GM21576 (cell line): ENCODE results near the gene CHMP4B.

ENCODE experiments used
- ATAC-seq: cut with Tn5 transposase; IDR thresholded peaks from one replicate; pipeline ENCODE4 v1.9.1; 2021; ENCODE audit warnings: mild to moderate bottlenecking, moderate library complexity; ENCODE audit not compliant: unreplicated experiment

The CHMP4B gene

GRCh38 chr20:33837096-33837830 lies 26.1 kb downstream of the CHMP4B start:
- no peak for ATAC-seq

GRCh38 chr20:33838035-33838864 lies 27.1 kb downstream of the CHMP4B start:
- ATAC-seq: no peak

GRCh38 chr20:33839591-33839990 lies 28.4 kb downstream of the CHMP4B start:
- no peak for ATAC-seq

GRCh38 chr20:33840160-33840559 lies 29.0 kb downstream of the CHMP4B start:
- ATAC-seq: no peak

- ATAC-seq: no peak
Measured at GRCh38 chr20:33840759-33841435, 29.7 kb downstream of the CHMP4B start.

- no peak for ATAC-seq
Measured at GRCh38 chr20:33841436-33841799, 30.3 kb downstream of the CHMP4B start.

- no peak for ATAC-seq
Measured at GRCh38 chr20:33842346-33842745, 31.2 kb downstream of the CHMP4B start.

- no peak for ATAC-seq
Measured at GRCh38 chr20:33843050-33843449, 31.9 kb downstream of the CHMP4B start.

GRCh38 chr20:33843854-33844253 lies 32.7 kb downstream of the CHMP4B start:
- ATAC-seq: no peak

- ATAC-seq: no peak
Measured at GRCh38 chr20:33846291-33846935, 35.3 kb downstream of the CHMP4B start.

GRCh38 chr20:33847006-33847405 lies 35.9 kb downstream of the CHMP4B start:
- ATAC-seq: no peak

- no peak for ATAC-seq
Measured at GRCh38 chr20:33848391-33848790, 37.2 kb downstream of the CHMP4B start.

GRCh38 chr20:33850159-33850558 lies 39.0 kb downstream of the CHMP4B start:
- no peak for ATAC-seq

- ATAC-seq: no peak
Measured at GRCh38 chr20:33851842-33852466, 40.8 kb downstream of the CHMP4B start.

GRCh38 chr20:33852626-33853506 lies 41.7 kb downstream of the CHMP4B start:
- no peak for ATAC-seq

- no peak for ATAC-seq
Measured at GRCh38 chr20:33853507-33853813, 42.3 kb downstream of the CHMP4B start.

- no peak for ATAC-seq
Measured at GRCh38 chr20:33857722-33858563, 46.8 kb downstream of the CHMP4B start.

GRCh38 chr20:33858666-33859065 lies 47.5 kb downstream of the CHMP4B start:
- no peak for ATAC-seq

- no peak for ATAC-seq
Measured at GRCh38 chr20:33859157-33859695, 48.1 kb downstream of the CHMP4B start.
